ENCODE results near the gene COPS6. TPM values are rescaled to one million over a fixed set of nuclear protein-coding genes. Genes with fewer than 3 reads are reported as not detected.
A peak's percentile ranks its signal among the peaks of the same experiment; 100 is the strongest.

The COPS6 gene
- polyA plus RNA-seq, 1 of the 3 experiments (the other 2 are of a cell fraction) = 435 TPM

GRCh38 chr7:100109521-100110163 is 20.9 kb downstream of the COPS6 start:
- Histone ChIP-seq H3K4me2 (no peak overlapping the region), H3K9me3 (no peaks in the 10 kb centered on the region), H3K4me3 (ENCODE audit: low read depth in 2 of 2, low read length in 1 of 2) (no peak overlapping the region), H3K9ac (no peak overlapping the region), H4K20me1 (ENCODE audit: insufficient read depth) (no peaks in the 10 kb centered on the region), H3K9me2 (no peaks in the 10 kb centered on the region), H3F3A (replicated peaks; ENCODE audit: insufficient read depth) (peaks cover 25% of the 10 kb centered on the region), H3K79me2 (ENCODE audit: insufficient read depth) (no peaks in the 10 kb centered on the region), H3K4me1 (ENCODE audit: control insufficient read depth in 1 of 2, insufficient read depth in 2 of 2, low read depth in 1 of 2, low read length in 1 of 2) (no peaks in the 10 kb centered on the region), H2AFZ (ENCODE audit: low read depth) (no peak overlapping the region), H3K27me3 (ENCODE audit: insufficient read depth) (no peaks in the 10 kb centered on the region), H3K27ac (ENCODE audit: low read depth in 2 of 2, low read length in 1 of 2) (no peak overlapping the region), H3K36me3 (replicated peaks in 1 of 2; ENCODE audit: control insufficient read depth in 1 of 2, insufficient read depth in 2 of 2, low read length in 1 of 2) (peaks cover 39 to 44% of the 10 kb centered on the region in 2 experiments)
- TF ChIP-seq TCF12 (IDR thresholded peaks at IDR 0.05) = no peak
- TF ChIP-seq MAX (IDR thresholded peaks at IDR 0.05; ENCODE audit: low read depth) = no peak
- TF ChIP-seq YY1 (IDR thresholded peaks at IDR 0.05; ENCODE audit: low read depth) = no peak
- no peak for TF ChIP-seq FOSL2 (IDR thresholded peaks at IDR 0.05; ENCODE audit: borderline replicate concordance, low read depth)
- no peak for TF ChIP-seq MXI1 (IDR thresholded peaks at IDR 0.05; ENCODE audit: low read depth, low read length)
- peak; percentile 33 for TF ChIP-seq CTCF (IDR thresholded peaks at IDR 0.05)
- no peak for TF ChIP-seq FOXJ3 (CRISPR knock-in tag; IDR thresholded peaks at IDR 0.05)
- no peak for TF ChIP-seq EP300 (IDR thresholded peaks at IDR 0.05; ENCODE audit: borderline replicate concordance in 1 of 2, low read depth in 1 of 2, low read length in 1 of 2)
- no peak for TF ChIP-seq TAF1 (IDR thresholded peaks at IDR 0.05; ENCODE audit: borderline replicate concordance, low read depth, low read length)
- 0 out of 2 replicates have a peak, but pooled peaks have one; percentile 2 for TF ChIP-seq SMC3 (IDR thresholded peaks at IDR 0.05; ENCODE audit: low read depth, low read length)
- TF ChIP-seq NFIC (IDR thresholded peaks at IDR 0.05; ENCODE audit: borderline replicate concordance) = no peak
- POLR2A ChIA-PET = interaction anchor here (1.0 kb wide), 1 partner anchor 9 kb away, joined by 4 read pairs; no protein-coding TSS in a partner anchor
- CTCF ChIA-PET = interaction anchor here (0.8 to 1.2 kb wide), 2 partner anchors 23 to 27 kb away, joined by 3 to 4 read pairs; no protein-coding TSS in a partner anchor
- 90% methylated on average over 12 of the region's 12 CpGs for WGBS (ENCODE audit: low lambda C conversion rate)
- peak; percentile 56 for DNase-seq

GRCh38 chr7:100111156-100111555 is 22.4 kb downstream of the COPS6 start:
- no peak overlapping the region for H3K27ac ChIP-seq (ENCODE audit: low read depth in 2 of 2, low read length in 1 of 2)
- CTCF ChIA-PET = interaction anchor here (1.1 to 7.2 kb wide), 3 partner anchors 9 to 20 kb away, joined by 3 to 42 read pairs (median 8); partner anchors contain the start of genes AP4M1 and MCM7
- peaks cover 25% of the 10 kb centered on the region for H3F3A ChIP-seq (replicated peaks; ENCODE audit: insufficient read depth)
- DNase-seq = peak; percentile 12
- no peak overlapping the region for H3K4me3 ChIP-seq (ENCODE audit: low read depth in 2 of 2, low read length in 1 of 2)
- H3K9me2 ChIP-seq = no peaks in the 10 kb centered on the region
- H3K9me3 ChIP-seq = no peaks in the 10 kb centered on the region
- POLR2A ChIA-PET = interaction anchor here (6.9 kb wide), 1 partner anchor 10 kb away, joined by 32 read pairs; the partner anchor contains the start of genes AP4M1 and MCM7
- no peaks in the 10 kb centered on the region for H4K20me1 ChIP-seq (ENCODE audit: insufficient read depth)
- WGBS (ENCODE audit: low lambda C conversion rate) = 89% methylated on average over 7 of the region's 7 CpGs
- H3K4me2 ChIP-seq = no peak overlapping the region
- no peak overlapping the region for H3K9ac ChIP-seq
- no peak for TF ChIP-seq USF1 (IDR thresholded peaks at IDR 0.05; ENCODE audit: borderline replicate concordance, low read depth)
- no peak for TF ChIP-seq NRF1 (IDR thresholded peaks at IDR 0.05; ENCODE audit: low read depth, low read length)
- no peak for TF ChIP-seq TEAD4 (IDR thresholded peaks at IDR 0.05; ENCODE audit: borderline replicate concordance, insufficient read depth)
- TF ChIP-seq TCF12 (IDR thresholded peaks at IDR 0.05) = no peak
- no peak for TF ChIP-seq RFX5 (IDR thresholded peaks at IDR 0.05; ENCODE audit: low read length)
- TF ChIP-seq ELF1 (IDR thresholded peaks at IDR 0.05) = no peak
- no peak for TF ChIP-seq FOXM1 (IDR thresholded peaks at IDR 0.05; ENCODE audit: low read depth)
- TF ChIP-seq CHD2 (IDR thresholded peaks at IDR 0.05; ENCODE audit: low read length, partially characterized antibody) = no peak
- TF ChIP-seq POLR2AphosphoS5 (IDR thresholded peaks at IDR 0.05; ENCODE audit: low read depth, low read length) = no peak
- no peak for TF ChIP-seq MAX (IDR thresholded peaks at IDR 0.05; ENCODE audit: low read depth)
- no peaks in the 10 kb centered on the region for H3K79me2 ChIP-seq (ENCODE audit: insufficient read depth)
- H2AFZ ChIP-seq (ENCODE audit: low read depth) = no peak overlapping the region
- peaks cover 27 to 56% of the 10 kb centered on the region in 2 experiments for H3K36me3 ChIP-seq (replicated peaks in 1 of 2; ENCODE audit: control insufficient read depth in 1 of 2, insufficient read depth in 2 of 2, low read length in 1 of 2)
- no peaks in the 10 kb centered on the region for H3K4me1 ChIP-seq (ENCODE audit: control insufficient read depth in 1 of 2, insufficient read depth in 2 of 2, low read depth in 1 of 2, low read length in 1 of 2)
- H3K27me3 ChIP-seq (ENCODE audit: insufficient read depth) = no peaks in the 10 kb centered on the region

Measured in SK-N-SH (cell line).